Neuronal stem cell (in vitro differentiated cells): ENCODE data around the gene FPR2.

ENCODE experiments used
- DNase-seq: peaks from one replicate; pipeline ENCODE4 v3.0.0-alpha.2; 2013; ENCODE audit warnings: low spot score
- H2AFZ ChIP-seq: one replicate; pipeline ENCODE4 v1.6.1; 2013; ENCODE audit warnings: mild to moderate bottlenecking, low read length, inconsistent platforms
- H2AK5ac ChIP-seq: 2 replicates; pipeline ENCODE4 v1.6.1; 2013; ENCODE audit warnings: low read depth, mild to moderate bottlenecking, inconsistent platforms, low read length, moderate library complexity, mixed read lengths
- H2BK120ac ChIP-seq: 2 replicates; pipeline ENCODE4 v1.6.1; 2013; ENCODE audit warnings: low read depth, mild to moderate bottlenecking, inconsistent platforms, low read length, moderate library complexity, mixed read lengths
- H2BK12ac ChIP-seq: one replicate; pipeline ENCODE4 v1.6.1; 2013; ENCODE audit warnings: low read length, inconsistent platforms
- H2BK15ac ChIP-seq: 2 replicates; pipeline ENCODE4 v1.6.1; 2013; ENCODE audit warnings: mild to moderate bottlenecking, low read length, inconsistent platforms, mixed read lengths
- H2BK5ac ChIP-seq: one replicate; pipeline ENCODE4 v1.6.1; 2013; ENCODE audit warnings: inconsistent platforms, mild to moderate bottlenecking, low read length, moderate library complexity
- H3K14ac ChIP-seq: one replicate; pipeline ENCODE4 v1.6.1; 2013; ENCODE audit warnings: low read length, inconsistent platforms
- H3K18ac ChIP-seq: 2 replicates; pipeline ENCODE4 v1.6.1; 2013; ENCODE audit warnings: low read length, inconsistent platforms
- H3K23ac ChIP-seq: 2 replicates; pipeline ENCODE4 v1.6.1; 2013; ENCODE audit warnings: low read depth, mild to moderate bottlenecking, mixed read lengths, low read length, inconsistent platforms; ENCODE audit not compliant: poor library complexity
- H3K27ac ChIP-seq: replicated peaks from 3 replicates; pipeline ENCODE4 v1.5.1; 2013; ENCODE audit warnings: low read length, inconsistent platforms
- H3K27me3 ChIP-seq, 3 experiments: 2 replicates each; pipeline ENCODE4 v1.6.1; 2013; ENCODE audit warnings: low read length in 3 of 3, mild to moderate bottlenecking in 2 of 3, inconsistent platforms in 1 of 3, low read depth in 1 of 3, mixed read lengths in 1 of 3, moderate library complexity in 1 of 3; ENCODE audit not compliant: control insufficient read depth in 3 of 3, insufficient read depth in 3 of 3
- H3K36me3 ChIP-seq, 2 donors: replicated peaks in 1 of 2; 2 replicates each; pipeline ENCODE4 v1.6.1; 2013; ENCODE audit warnings: low read length in 2 of 2; ENCODE audit not compliant: control insufficient read depth in 2 of 2, insufficient read depth in 2 of 2
- H3K4ac ChIP-seq: 2 replicates; pipeline ENCODE4 v1.6.1; 2013; ENCODE audit warnings: inconsistent platforms, mild to moderate bottlenecking, low read length, moderate library complexity
- H3K4me1 ChIP-seq, 2 donors: 1 replicate in 1 of 2; 2 replicates in 1 of 2; pipeline ENCODE4 v1.6.1; 2013; ENCODE audit warnings: low read length in 2 of 2, low read depth in 1 of 2; ENCODE audit not compliant: control insufficient read depth in 2 of 2, insufficient read depth in 1 of 2
- H3K4me2 ChIP-seq: one replicate; pipeline ENCODE4 v1.6.1; 2013; ENCODE audit warnings: mild to moderate bottlenecking, low read length, inconsistent platforms; ENCODE audit not compliant: insufficient read depth, poor library complexity, severe bottlenecking
- H3K4me3 ChIP-seq, 2 donors: 2 replicates each; pipeline ENCODE4 v1.5.1; 2013; ENCODE audit warnings: low read length in 2 of 2, mild to moderate bottlenecking in 2 of 2, inconsistent platforms in 1 of 2, moderate library complexity in 1 of 2
- H3K79me1 ChIP-seq: one replicate; pipeline ENCODE4 v1.6.1; 2013; ENCODE audit warnings: low read depth, mild to moderate bottlenecking, inconsistent platforms, low read length, moderate library complexity
- H3K9ac ChIP-seq: one replicate; pipeline ENCODE4 v1.6.1; 2013; ENCODE audit warnings: mild to moderate bottlenecking, low read depth, low read length, inconsistent platforms; ENCODE audit not compliant: poor library complexity
- H3K9me3 ChIP-seq, 2 donors: replicated peaks in 1 of 2; 2 replicates each; pipeline versions ENCODE3 to v1.6.1; 2013; ENCODE audit warnings: low read length in 2 of 2, mild to moderate bottlenecking in 2 of 2, inconsistent platforms in 1 of 2, low read depth in 1 of 2, mixed read lengths in 1 of 2, moderate library complexity in 1 of 2; ENCODE audit not compliant: control insufficient read depth in 2 of 2, insufficient read depth in 1 of 2
- H4K8ac ChIP-seq: one replicate; pipeline ENCODE4 v1.6.1; 2013; ENCODE audit warnings: low read depth, mild to moderate bottlenecking, inconsistent platforms, low read length, moderate library complexity
- H4K91ac ChIP-seq: one replicate; pipeline ENCODE4 v1.6.1; 2013; ENCODE audit warnings: low read length, low read depth, mild to moderate bottlenecking, inconsistent platforms; ENCODE audit not compliant: poor library complexity
- WGBS, 2 donors: extraction: QIAGEN DNeasy Blood & Tissue Kit; methylation state at CpG; one replicate each; pipeline ENCODE4 v1.1.7; 2013; ENCODE audit warnings: missing lambda C conversion rate in 2 of 2, mixed read lengths in 1 of 2; ENCODE audit not compliant: insufficient read length in 2 of 2, insufficient replicate concordance in 1 of 2; ENCODE audit errors: extremely low coverage in 2 of 2; 5-methylcytosine and 5-hydroxymethylcytosine counted together

Gene FPR2

DNA sequence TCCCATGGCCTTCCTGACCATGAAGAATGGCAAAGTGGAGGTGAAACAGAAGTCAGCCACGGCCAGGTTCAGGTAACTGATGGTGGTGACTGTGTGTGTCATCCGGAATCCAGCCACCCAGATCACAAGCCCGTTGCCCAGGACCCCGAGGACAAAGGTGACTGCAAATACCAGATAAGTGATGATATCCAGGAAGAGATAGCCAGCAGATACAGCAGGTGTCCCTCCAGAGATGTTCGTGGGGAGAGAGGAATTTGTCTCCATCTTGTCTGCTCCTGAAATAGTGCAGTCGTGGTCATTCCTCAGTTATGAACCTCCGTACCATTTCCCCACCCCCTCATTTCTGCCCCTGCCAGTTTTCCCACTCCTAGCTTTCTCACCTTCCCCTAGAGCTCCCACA is 14.2 kb upstream of the FPR2 start:
- Histone ChIP-seq H3K36me3 (peaks cover 0 to 1% of the 10 kb centered on the region in 2 donors), H3K18ac (no peak overlapping the region), H3K27ac (no peak overlapping the region), H3K9ac (no peak overlapping the region), H2BK120ac (no peak overlapping the region), H3K4me2 (no peak overlapping the region), H2AFZ (no peak overlapping the region), H2BK5ac (no peak overlapping the region), H2AK5ac (no peak overlapping the region), H2BK15ac (no peak overlapping the region), H3K9me3 (peaks cover 0 to 6% of the 10 kb centered on the region in 2 donors), H4K91ac (no peak overlapping the region), H3K4me1 (no peaks in the 10 kb centered on the region), H3K4ac (no peak overlapping the region), H3K27me3 (no peaks in the 10 kb centered on the region), H3K79me1 (no peaks in the 10 kb centered on the region), H3K14ac (no peak overlapping the region), H4K8ac (no peak overlapping the region), H3K23ac (no peak overlapping the region), H2BK12ac (no peak overlapping the region), H3K4me3 (no peak overlapping the region)
- WGBS, 2 donors, result no CpG with 5 or more reads among the region's 7 CpGs
- no peak for DNase-seq

DNA sequence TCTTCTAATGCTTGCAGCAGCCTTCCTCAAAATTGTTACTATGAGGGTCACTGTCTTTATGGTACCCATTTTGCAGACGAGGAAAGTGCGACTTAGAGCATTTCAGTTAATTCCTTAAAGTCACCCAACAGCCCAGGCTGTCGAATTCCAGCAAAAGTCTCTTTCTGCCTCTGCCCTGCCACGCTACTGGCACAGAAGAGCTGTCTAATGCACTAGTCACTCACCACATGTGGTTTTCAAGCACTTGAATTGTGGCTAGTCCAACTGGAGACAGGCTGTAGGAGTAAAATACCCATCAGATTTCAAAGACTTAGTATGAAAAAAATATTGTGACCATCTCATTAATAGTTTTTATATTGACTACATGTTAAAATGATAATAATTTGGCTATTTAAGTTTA is 11.0 kb upstream of the FPR2 start:
- WGBS, 2 donors, result no CpG with 5 or more reads among the region's 4 CpGs
- no peak overlapping the region for H3K9ac ChIP-seq
- no peak overlapping the region for H2AFZ ChIP-seq
- no peaks in the 10 kb centered on the region for H3K4me1 ChIP-seq
- H4K91ac ChIP-seq, result no peak overlapping the region
- no peak overlapping the region for H3K14ac ChIP-seq
- no peaks in the 10 kb centered on the region for H3K79me1 ChIP-seq
- no peak overlapping the region for H2BK15ac ChIP-seq
- no peak overlapping the region for H2BK12ac ChIP-seq
- H3K27ac ChIP-seq, result no peak overlapping the region
- H3K23ac ChIP-seq, result no peak overlapping the region
- H4K8ac ChIP-seq, result no peak overlapping the region
- H2BK5ac ChIP-seq, result no peak overlapping the region
- H3K4me3 ChIP-seq, result no peak overlapping the region
- peaks cover 0 to 1% of the 10 kb centered on the region in 2 donors for H3K36me3 ChIP-seq
- no peak overlapping the region for H2BK120ac ChIP-seq
- H3K4me2 ChIP-seq, result no peak overlapping the region
- H2AK5ac ChIP-seq, result no peak overlapping the region
- H3K9me3 ChIP-seq, result peaks cover 0 to 8% of the 10 kb centered on the region in 2 donors
- no peak overlapping the region for H3K4ac ChIP-seq
- no peak overlapping the region for H3K18ac ChIP-seq
- no peaks in the 10 kb centered on the region for H3K27me3 ChIP-seq
- DNase-seq, result no peak

DNA sequence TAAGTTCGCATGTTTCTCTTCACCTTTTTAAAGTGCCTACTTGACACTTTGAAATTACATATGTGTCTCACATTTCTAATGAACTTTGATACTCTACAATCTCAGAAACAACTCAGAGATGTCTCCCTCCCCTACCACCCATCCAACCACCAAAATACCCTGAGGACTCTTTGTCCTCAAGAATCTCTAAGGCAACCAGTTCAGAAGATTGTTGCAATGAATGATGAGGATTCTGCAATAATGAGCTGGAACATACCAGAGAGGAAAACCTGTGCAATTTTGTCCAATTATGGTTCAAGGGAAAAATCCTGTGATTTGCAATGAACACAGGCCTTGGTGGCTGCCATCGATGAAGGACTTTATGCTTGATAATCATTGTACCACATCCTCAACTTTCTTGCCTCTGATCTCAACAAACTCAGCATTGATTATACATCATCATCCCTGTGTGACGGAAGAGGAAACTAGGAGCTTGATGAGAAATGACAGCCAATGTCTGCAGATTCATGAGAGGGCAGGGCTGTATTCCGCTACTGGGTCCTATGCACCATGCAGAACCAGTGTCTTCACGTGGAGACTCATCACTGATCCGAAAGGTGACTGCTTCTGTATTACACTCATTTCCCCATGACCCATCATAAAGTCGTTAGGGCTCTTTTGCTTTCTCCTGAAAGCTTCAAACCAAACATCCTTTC is 10.4 kb upstream of the FPR2 start:
- no peak overlapping the region for H4K8ac ChIP-seq
- no peaks in the 10 kb centered on the region for H3K27me3 ChIP-seq
- no peak overlapping the region for H3K18ac ChIP-seq
- no peak overlapping the region for H3K23ac ChIP-seq
- no peak overlapping the region for H2BK120ac ChIP-seq
- H2AFZ ChIP-seq, result no peak overlapping the region
- H4K91ac ChIP-seq, result no peak overlapping the region
- no peak overlapping the region for H3K27ac ChIP-seq
- no CpG with 5 or more reads among the region's 7 CpGs for WGBS, 2 donors
- H2BK12ac ChIP-seq, result no peak overlapping the region
- peaks cover 0 to 1% of the 10 kb centered on the region in 2 donors for H3K36me3 ChIP-seq
- no peak overlapping the region for H3K4ac ChIP-seq
- no peaks in the 10 kb centered on the region for H3K4me1 ChIP-seq
- peaks cover 0 to 8% of the 10 kb centered on the region in 2 donors for H3K9me3 ChIP-seq
- DNase-seq, result no peak
- H3K79me1 ChIP-seq, result no peaks in the 10 kb centered on the region
- H3K14ac ChIP-seq, result peak overlapping the region; percentile 42
- no peak overlapping the region for H3K4me3 ChIP-seq
- H3K4me2 ChIP-seq, result no peak overlapping the region
- H3K9ac ChIP-seq, result no peak overlapping the region
- H2AK5ac ChIP-seq, result no peak overlapping the region
- H2BK15ac ChIP-seq, result no peak overlapping the region
- H2BK5ac ChIP-seq, result no peak overlapping the region

DNA sequence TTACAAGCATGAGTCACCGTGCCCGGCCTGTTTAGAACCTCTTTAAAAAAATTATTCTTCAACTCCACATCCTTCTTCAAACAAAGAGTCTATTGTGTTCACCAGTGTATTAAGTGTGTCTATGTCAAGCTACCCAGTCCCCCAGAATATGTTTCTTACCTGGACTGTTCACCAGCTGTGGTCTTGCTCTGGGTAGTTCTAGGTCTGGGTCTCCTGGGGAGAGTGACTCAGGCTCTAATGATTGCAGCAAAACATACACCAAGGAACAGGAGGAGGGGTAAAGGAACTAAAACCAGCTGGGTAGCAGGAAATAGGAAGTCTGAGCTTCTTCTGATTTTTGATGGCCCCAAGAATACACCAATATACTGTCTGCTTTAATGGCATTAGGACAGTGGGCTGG is 9.3 kb upstream of the FPR2 start, which contains the start of gene FPR1:
FPR1 (minus strand) TSS at position 224 of the 400 bp plus-strand sequence. CDS start 4,884 bp downstream, outside the sequence.
- Histone ChIP-seq H3K27me3 (no peaks in the 10 kb centered on the region), H2AK5ac (no peak within 1 kb of the TSS), H3K14ac (peak within 1 kb of the TSS; percentile 42), H2AFZ (no peak within 1 kb of the TSS), H4K8ac (no peak within 1 kb of the TSS), H2BK5ac (no peak within 1 kb of the TSS), H3K4me2 (no peak within 1 kb of the TSS), H2BK12ac (no peak within 1 kb of the TSS), H3K36me3 (peaks cover 0 to 1% of the 10 kb centered on the region in 2 donors), H3K4me1 (no peaks in the 10 kb centered on the region), H3K4me3 (no peak within 1 kb of the TSS), H3K9me3 (peaks cover 0 to 8% of the 10 kb centered on the region in 2 donors), H4K91ac (no peak within 1 kb of the TSS), H3K79me1 (no peaks in the 10 kb centered on the region), H3K4ac (no peak within 1 kb of the TSS), H3K23ac (no peak within 1 kb of the TSS), H3K27ac (no peak within 1 kb of the TSS), H2BK15ac (no peak within 1 kb of the TSS), H3K18ac (peak within 1 kb of the TSS; percentile 9), H2BK120ac (no peak within 1 kb of the TSS), H3K9ac (no peak within 1 kb of the TSS)
- no CpG with 5 or more reads among the region's 2 CpGs for WGBS, 2 donors
- no peak for DNase-seq
